ENCODE results near the gene ZBTB16.

DNA sequence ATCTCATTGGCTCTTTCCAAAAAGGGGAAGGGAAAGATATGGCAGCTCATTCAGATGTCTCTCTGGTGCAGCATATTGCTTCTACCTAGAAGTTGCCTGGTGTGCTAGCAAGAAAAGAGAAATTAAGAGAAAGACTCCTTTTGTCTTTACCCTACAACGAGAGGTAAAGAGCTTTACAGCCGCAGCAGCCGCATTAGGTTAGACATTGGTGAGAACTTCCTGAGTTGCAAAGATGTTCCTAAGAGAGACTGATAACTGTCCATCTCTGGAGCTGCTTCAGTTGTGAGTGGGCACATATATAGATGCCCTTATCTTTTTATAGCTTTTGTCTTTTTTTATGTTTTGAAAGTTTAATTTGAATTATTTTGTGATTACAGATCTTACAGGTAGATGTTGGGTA lies 155.9 kb downstream of the ZBTB16 start:
- TF ChIP-seq CTCF (IDR thresholded peaks at IDR 0.05; ENCODE audit: low read length), result no peak
- no peak for TF ChIP-seq EZH2 (optimal IDR thresholded peaks at IDR 0.05; ENCODE audit: low read depth, low read length)
- no peak for TF ChIP-seq EZH2phosphoT487 (IDR thresholded peaks at IDR 0.05; ENCODE audit: low read length)

All from MM.1S (cell line).